RWPE2 (cell line): ENCODE results near the gene DNAAF2.
"Not testable (repeated sequence)": the region's sequence is repeated elsewhere in the genome, so short reads cannot be mapped to it uniquely, and the experiment has no call there.

ENCODE experiments used
- ATAC-seq: fragments of 200-7000 bp; cut with Tn5 transposase; 3 replicates; pipeline ENCODE4 v1.9.1; 2021; ENCODE audit warnings: low read depth
- DNase-seq: peaks from one replicate; pipeline ENCODE4 v3.0.0-alpha.2; 2020; ENCODE audit warnings: low spot score
- H3K27ac ChIP-seq: fragments of 450-650 bp; 2 replicates; pipeline ENCODE4 v1.5.1; 2017; ENCODE audit warnings: mild to moderate bottlenecking; ENCODE audit not compliant: poor library complexity, severe bottlenecking
- H3K27me3 ChIP-seq: fragments of 250-450 bp; sonication (Bioruptor Pico); 2 replicates; pipeline ENCODE4 v1.5.1; 2021; ENCODE audit warnings: mild to moderate bottlenecking, moderate library complexity; ENCODE audit not compliant: insufficient read depth, poor library complexity, severe bottlenecking
- H3K36me3 ChIP-seq: fragments of 250-450 bp; sonication (Bioruptor Pico); 2 replicates; pipeline ENCODE4 v1.5.1; 2020; ENCODE audit warnings: low read depth, mild to moderate bottlenecking, moderate library complexity
- H3K4me1 ChIP-seq: fragments of 250-450 bp; sonication (Bioruptor Pico); 2 replicates; pipeline ENCODE4 v1.5.1; 2021; ENCODE audit warnings: mild to moderate bottlenecking, moderate library complexity; ENCODE audit not compliant: insufficient read depth, poor library complexity, severe bottlenecking
- H3K4me3 ChIP-seq: fragments of 250-450 bp; sonication (Bioruptor Pico); 2 replicates; pipeline ENCODE4 v1.5.1; 2021; ENCODE audit warnings: mild to moderate bottlenecking, moderate library complexity; ENCODE audit not compliant: severe bottlenecking
- H3K9me3 ChIP-seq: fragments of 250-450 bp; sonication (Bioruptor Pico); 2 replicates; pipeline ENCODE4 v1.5.1; 2021; ENCODE audit warnings: mild to moderate bottlenecking, moderate library complexity; ENCODE audit not compliant: severe bottlenecking
- TF ChIP-seq, protein P1 (sequence below): fragments of 450-650 bp; IDR thresholded peaks from one replicate; pipeline ENCODE4 v1.5.1; 2017; ENCODE audit warnings: mild to moderate bottlenecking, moderate library complexity; ENCODE audit not compliant: poor library complexity, severe bottlenecking

The DNAAF2 gene

GRCh38 chr14:49586673-49587460, 48.2 kb downstream of the DNAAF2 start:
- peaks cover 25% of the 10 kb centered on the region for H3K4me1 ChIP-seq
- H3K27ac ChIP-seq: peak overlapping the region; percentile 71
- DNase-seq (no peak), ATAC-seq (peak; percentile 17)
- no peaks in the 10 kb centered on the region for H3K9me3 ChIP-seq
- peak overlapping the region; percentile 83 for H3K4me3 ChIP-seq
- H3K27me3 ChIP-seq: no peaks in the 10 kb centered on the region
- peaks cover 42% of the 10 kb centered on the region for H3K36me3 ChIP-seq
- TF ChIP-seq, protein P1, sequence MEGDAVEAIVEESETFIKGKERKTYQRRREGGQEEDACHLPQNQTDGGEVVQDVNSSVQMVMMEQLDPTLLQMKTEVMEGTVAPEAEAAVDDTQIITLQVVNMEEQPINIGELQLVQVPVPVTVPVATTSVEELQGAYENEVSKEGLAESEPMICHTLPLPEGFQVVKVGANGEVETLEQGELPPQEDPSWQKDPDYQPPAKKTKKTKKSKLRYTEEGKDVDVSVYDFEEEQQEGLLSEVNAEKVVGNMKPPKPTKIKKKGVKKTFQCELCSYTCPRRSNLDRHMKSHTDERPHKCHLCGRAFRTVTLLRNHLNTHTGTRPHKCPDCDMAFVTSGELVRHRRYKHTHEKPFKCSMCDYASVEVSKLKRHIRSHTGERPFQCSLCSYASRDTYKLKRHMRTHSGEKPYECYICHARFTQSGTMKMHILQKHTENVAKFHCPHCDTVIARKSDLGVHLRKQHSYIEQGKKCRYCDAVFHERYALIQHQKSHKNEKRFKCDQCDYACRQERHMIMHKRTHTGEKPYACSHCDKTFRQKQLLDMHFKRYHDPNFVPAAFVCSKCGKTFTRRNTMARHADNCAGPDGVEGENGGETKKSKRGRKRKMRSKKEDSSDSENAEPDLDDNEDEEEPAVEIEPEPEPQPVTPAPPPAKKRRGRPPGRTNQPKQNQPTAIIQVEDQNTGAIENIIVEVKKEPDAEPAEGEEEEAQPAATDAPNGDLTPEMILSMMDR: peak; percentile 99

GRCh38 chr14:49585803-49586672, 49.0 kb downstream of the DNAAF2 start, which contains the start of gene RPS29:
TSS of gene RPS29 (minus strand) at chr14:49586380. CDS start at chr14:49586346, 34 bp downstream.
- H3K36me3 ChIP-seq: peaks cover 49% of the 10 kb centered on the region
- H3K27ac ChIP-seq: peak within 1 kb of the TSS; percentile 71
- H3K4me3 ChIP-seq: peak within 1 kb of the TSS; percentile 83
- H3K9me3 ChIP-seq: no peaks in the 10 kb centered on the region
- TF ChIP-seq, protein P1: no peak
- H3K27me3 ChIP-seq: no peaks in the 10 kb centered on the region
- ATAC-seq (peak; percentile 81), DNase-seq (peak; percentile 98)
- H3K4me1 ChIP-seq: peaks cover 25% of the 10 kb centered on the region

DNA sequence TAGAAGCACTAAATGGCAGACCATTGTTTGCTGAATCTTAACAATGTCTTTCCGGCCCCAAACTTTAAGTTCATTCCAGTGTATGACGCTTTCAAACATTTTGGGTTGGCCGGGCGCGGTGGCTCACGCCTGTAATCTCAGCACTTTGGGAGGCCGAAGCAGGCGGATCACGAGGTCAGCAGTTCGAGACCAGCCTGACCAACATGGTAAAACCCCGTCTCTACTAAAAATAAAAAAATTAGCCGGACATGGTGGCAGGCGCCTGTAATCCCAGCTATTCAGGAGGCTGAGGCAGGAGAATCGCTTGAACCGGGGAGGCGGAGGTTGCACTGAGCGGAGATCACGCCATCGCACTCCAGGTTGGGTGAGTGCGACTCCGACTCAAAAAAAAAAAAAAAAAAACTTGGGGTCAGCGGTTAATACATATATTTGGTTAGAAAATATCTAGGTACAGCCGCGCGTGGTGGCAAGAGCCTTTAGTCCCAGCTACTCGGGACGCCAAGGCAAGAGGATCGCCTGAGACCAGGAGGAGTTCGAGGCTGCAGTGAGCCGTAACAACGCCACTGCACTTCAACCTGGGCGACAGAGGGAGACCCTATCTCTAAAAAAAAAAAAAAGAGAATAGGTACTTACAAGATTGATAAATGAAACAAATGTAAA, 49.9 kb downstream of the DNAAF2 start:
- not testable (repeated sequence) for DNase-seq, H3K27me3 ChIP-seq, H3K9me3 ChIP-seq, ATAC-seq
- Histone ChIP-seq H3K4me1 (peaks cover 25% of the 10 kb centered on the region), H3K36me3 (peaks cover 49% of the 10 kb centered on the region), H3K4me3 (peak overlapping the region; percentile 83), H3K27ac (peak overlapping the region; percentile 71)

- no peak for ATAC-seq
- DNase-seq: no peak
Observed at GRCh38 chr14:49584058-49584457, 51.0 kb downstream of the DNAAF2 start.

More at GRCh38 chr14:49584058-49584457, 51.0 kb downstream of the DNAAF2 start:
- Histone ChIP-seq H3K4me1 (peaks cover 25% of the 10 kb centered on the region), H3K4me3 (peak overlapping the region; percentile 83), H3K9me3 (no peaks in the 10 kb centered on the region), H3K27me3 (no peaks in the 10 kb centered on the region), H3K36me3 (peaks cover 57% of the 10 kb centered on the region), H3K27ac (peak overlapping the region; percentile 71)
- TF ChIP-seq, protein P1: no peak
